ENCODE measurements around the gene RBM33.

- no peak for TF ChIP-seq CTCF (optimal IDR thresholded peaks at IDR 0.05 in 1 of 3, IDR thresholded peaks at IDR 0.05 in 1 of 3, conservative IDR thresholded peaks at IDR 0.05 in 1 of 3; ENCODE audit: extremely low read depth in 1 of 3, insufficient read depth in 2 of 3, low read length in 3 of 3)
- no peak for TF ChIP-seq EZH2 (IDR thresholded peaks at IDR 0.05; ENCODE audit: low read length)
These were observed 38.6 kb downstream of the RBM33 start for GRCh38 chr7:155683098-155683497.
